SK-N-SH (cell line): ENCODE results near the gene MAP3K1. TPM values are rescaled to one million over a fixed set of nuclear protein-coding genes. Genes with fewer than 3 reads are reported as not detected.

Source experiments
- CTCF ChIA-PET: fragments of 300-600, 350-600 bp; formaldehyde crosslinking; extraction: SDS; loops from one replicate; lab custom pipeline; 2021; lab: Yijun Ruan, JAX
- POLR2A ChIA-PET: fragments of 350-600 bp; sonication (Branson Sonifier 250); formaldehyde crosslinking; extraction: SDS; loops from one replicate; lab custom pipeline; 2020; ENCODE audit warnings: antibody characterized with exemption, inconsistent platforms; lab: Yijun Ruan, JAX
- DNase-seq: peaks from one replicate; pipeline ENCODE4 v3.0.0; 2012
- H2AFZ ChIP-seq: fragments of 200-600 bp; sonication (generic); 2 replicates; pipeline ENCODE4 v1.8.1; 2016; ENCODE audit warnings: antibody characterized with exemption, mild to moderate bottlenecking, low read depth
- H3F3A ChIP-seq: fragments of 200-600 bp; sonication (generic); replicated peaks from 2 replicates; pipeline ENCODE3; 2016; ENCODE audit warnings: antibody characterized with exemption, mild to moderate bottlenecking; ENCODE audit not compliant: insufficient read depth
- H3K27ac ChIP-seq, 2 experiments: fragments of 200-500 bp in 1 of 2; fragments of 200-600 bp in 1 of 2; sonication (Bioruptor generic) in 1 of 2; sonication (generic), shearing (Covaris generic) in 1 of 2; 2 replicates each; pipeline versions ENCODE4 v1.5.1 to v1.6.1; 2014 to 2016; ENCODE audit warnings: low read depth in 2 of 2, inconsistent platforms in 1 of 2, low read length in 1 of 2, mild to moderate bottlenecking in 1 of 2, mixed read lengths in 1 of 2
- H3K27me3 ChIP-seq: fragments of 200-600 bp; sonication (generic), shearing (Covaris generic); 2 replicates; pipeline ENCODE4 v1.6.1; 2016; ENCODE audit warnings: mixed run types; ENCODE audit not compliant: insufficient read depth
- H3K36me3 ChIP-seq, 2 experiments: fragments of 200-500 bp in 1 of 2; fragments of 200-600 bp in 1 of 2; sonication (Bioruptor generic) in 1 of 2; sonication (generic) in 1 of 2; replicated peaks in 1 of 2; 2 replicates each; pipeline versions ENCODE3 to v1.5.1; 2014 to 2016; ENCODE audit warnings: low read length in 1 of 2, mild to moderate bottlenecking in 1 of 2; ENCODE audit not compliant: insufficient read depth in 2 of 2, control insufficient read depth in 1 of 2
- H3K4me1 ChIP-seq, 2 experiments: fragments of 200-500 bp in 1 of 2; fragments of 200-600 bp in 1 of 2; sonication (Bioruptor generic) in 1 of 2; sonication (generic), shearing (Covaris generic) in 1 of 2; 2 replicates each; pipeline versions ENCODE4 v1.5.1 to v1.6.1; 2014 to 2016; ENCODE audit warnings: low read depth in 1 of 2, low read length in 1 of 2, mixed run types in 1 of 2; ENCODE audit not compliant: insufficient read depth in 2 of 2, control insufficient read depth in 1 of 2
- H3K4me2 ChIP-seq: fragments of 200-600 bp; sonication (generic), shearing (Covaris generic); 2 replicates; pipeline ENCODE4 v1.6.1; 2017; ENCODE audit warnings: mixed run types
- H3K4me3 ChIP-seq, 2 experiments: fragments of 200-500 bp in 1 of 2; fragments of 200-600 bp in 1 of 2; sonication (Bioruptor generic) in 1 of 2; sonication (generic), shearing (Covaris generic) in 1 of 2; 2 replicates each; pipeline versions ENCODE4 v1.5.1 to v1.8.1; 2014 to 2016; ENCODE audit warnings: low read depth in 2 of 2, inconsistent platforms in 1 of 2, low read length in 1 of 2, mild to moderate bottlenecking in 1 of 2, mixed read lengths in 1 of 2, moderate library complexity in 1 of 2
- H3K79me2 ChIP-seq: fragments of 200-600 bp; sonication (generic); 2 replicates; pipeline ENCODE4 v1.8.1; 2017; ENCODE audit warnings: mild to moderate bottlenecking; ENCODE audit not compliant: insufficient read depth
- H3K9ac ChIP-seq: fragments of 200-600 bp; sonication (generic); 2 replicates; pipeline ENCODE4 v1.6.1; 2017; ENCODE audit warnings: mixed run types
- H3K9me2 ChIP-seq: fragments of 200-600 bp; sonication (generic); 2 replicates; pipeline ENCODE4 v1.6.1; 2017; ENCODE audit warnings: mixed run types
- H3K9me3 ChIP-seq: fragments of 200-600 bp; sonication (generic); 2 replicates; pipeline ENCODE4 v1.6.1; 2017; ENCODE audit warnings: mixed run types, mild to moderate bottlenecking, moderate library complexity
- H4K20me1 ChIP-seq: fragments of 200-600 bp; sonication (generic); 2 replicates; pipeline ENCODE4 v1.6.1; 2017; ENCODE audit warnings: mild to moderate bottlenecking, mixed run types; ENCODE audit not compliant: insufficient read depth
- CTCF ChIP-seq: fragments of 200-600 bp; sonication (generic); IDR thresholded peaks from 2 replicates; pipeline ENCODE4 v1.6.1; 2017; ENCODE audit warnings: antibody characterized with exemption, mild to moderate bottlenecking, moderate library complexity
- EP300 ChIP-seq, 2 experiments: IDR thresholded peaks; 2 replicates each; pipeline versions ENCODE4 v1.4.0 to v1.6.1; 2012; ENCODE audit warnings: borderline replicate concordance in 1 of 2, low read depth in 1 of 2, low read length in 1 of 2
- FOSL2 ChIP-seq: IDR thresholded peaks from 2 replicates; pipeline ENCODE4 v1.4.0; 2012; ENCODE audit warnings: low read depth, mild to moderate bottlenecking, moderate library complexity, borderline replicate concordance
- GATA2 ChIP-seq: sonication (generic); formaldehyde crosslinking; IDR thresholded peaks from 2 replicates; pipeline ENCODE4 v1.5.0; 2020; ENCODE audit warnings: mild to moderate bottlenecking, missing genetic modification reagents
- MAX ChIP-seq: IDR thresholded peaks from 2 replicates; pipeline ENCODE4 v1.4.0; 2012; ENCODE audit warnings: low read depth
- NRF1 ChIP-seq: IDR thresholded peaks from 2 replicates; pipeline ENCODE4 v1.6.1; 2012; ENCODE audit warnings: low read depth, mild to moderate bottlenecking, low read length
- RAD21 ChIP-seq: IDR thresholded peaks from 2 replicates; pipeline ENCODE4 v1.6.1; 2012; ENCODE audit warnings: mild to moderate bottlenecking, low read length
- RCOR1 ChIP-seq: fragments of 150-350 bp; IDR thresholded peaks from 2 replicates; pipeline ENCODE4 v1.6.1; 2017; ENCODE audit warnings: antibody characterized with exemption, low read length
- RFX5 ChIP-seq: IDR thresholded peaks from 2 replicates; pipeline ENCODE4 v1.6.1; 2012; ENCODE audit warnings: mild to moderate bottlenecking, improper control_type of control experiment, low read length
- TAF1 ChIP-seq: IDR thresholded peaks from 2 replicates; pipeline ENCODE4 v1.6.1; 2012; ENCODE audit warnings: low read depth, mild to moderate bottlenecking, low read length, moderate library complexity, borderline replicate concordance
- TCF12 ChIP-seq: IDR thresholded peaks from 2 replicates; pipeline ENCODE4 v1.4.0; 2012
- WGBS: methylation state at CpG from one replicate; pipeline ENCODE4 v1.1.6; 2017; ENCODE audit warnings: low lambda C conversion rate; 5-methylcytosine and 5-hydroxymethylcytosine counted together
- polyA plus RNA-seq, 3 experiments: library from polyadenylated mRNA; depleted of rRNA; stranded (reverse); fragments of >200 nt; gene quantifications; 2 replicates each; pipeline ENCODE4 v1.2.3, GENCODE V29; 2012
- TF ChIP-seq, protein P1 (sequence below): IDR thresholded peaks from 2 replicates; pipeline ENCODE4 v1.4.0; 2012; ENCODE audit warnings: low read depth, borderline replicate concordance

Gene MAP3K1
- polyA plus RNA-seq, 1 of the 3 experiments (the other 2 are of a cell fraction): 2.2 TPM

- Histone ChIP-seq H3K79me2 (peaks cover 98% of the 10 kb centered on the region), H3K4me1 (peaks cover 0 to 69% of the 10 kb centered on the region in 2 experiments; a peak in 3 of 4 replicates), H4K20me1 (peaks cover 89% of the 10 kb centered on the region), H3K4me2 (no peak overlapping the region), H3K9ac (no peak overlapping the region), H3K27me3 (no peaks in the 10 kb centered on the region), H3K4me3 (no peak overlapping the region), H2AFZ (no peak overlapping the region), H3K27ac (peak overlapping the region in 1 of 2 experiments; percentile 40; a peak in 2 of 4 replicates), H3K9me2 (no peaks in the 10 kb centered on the region), H3K9me3 (no peaks in the 10 kb centered on the region), H3F3A (peaks cover 6% of the 10 kb centered on the region), H3K36me3 (no peaks in the 10 kb centered on the region)
- CTCF ChIA-PET: interaction anchor here (0.7 to 3.8 kb wide), 8 partner anchors 9 to 557 kb away, joined by 3 to 17 read pairs (median 4); no protein-coding TSS in a partner anchor
- TF ChIP-seq NRF1 (no peak), RAD21 (no peak), CTCF (no peak), GATA2 (CRISPR knock-in tag) (no peak), EP300 (IDR thresholded peaks at IDR 0.05; ENCODE audit: borderline replicate concordance in 1 of 2, low read depth in 1 of 2, low read length in 1 of 2) (no peak), MAX (no peak), RFX5 (no peak), TAF1 (no peak), RCOR1 (no peak)
- TF ChIP-seq, protein P1, sequence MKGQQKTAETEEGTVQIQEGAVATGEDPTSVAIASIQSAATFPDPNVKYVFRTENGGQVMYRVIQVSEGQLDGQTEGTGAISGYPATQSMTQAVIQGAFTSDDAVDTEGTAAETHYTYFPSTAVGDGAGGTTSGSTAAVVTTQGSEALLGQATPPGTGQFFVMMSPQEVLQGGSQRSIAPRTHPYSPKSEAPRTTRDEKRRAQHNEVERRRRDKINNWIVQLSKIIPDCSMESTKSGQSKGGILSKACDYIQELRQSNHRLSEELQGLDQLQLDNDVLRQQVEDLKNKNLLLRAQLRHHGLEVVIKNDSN: no peak
- 72% methylated on average over 2 of the region's 2 CpGs for WGBS
- no peak for DNase-seq
- POLR2A ChIA-PET: interaction anchor here (1.6 kb wide), 1 partner anchor 10 kb away, joined by 6 read pairs; no protein-coding TSS in a partner anchor
Observed at GRCh38 chr5:56827924-56828323, 12.6 kb downstream of the MAP3K1 start.

DNA sequence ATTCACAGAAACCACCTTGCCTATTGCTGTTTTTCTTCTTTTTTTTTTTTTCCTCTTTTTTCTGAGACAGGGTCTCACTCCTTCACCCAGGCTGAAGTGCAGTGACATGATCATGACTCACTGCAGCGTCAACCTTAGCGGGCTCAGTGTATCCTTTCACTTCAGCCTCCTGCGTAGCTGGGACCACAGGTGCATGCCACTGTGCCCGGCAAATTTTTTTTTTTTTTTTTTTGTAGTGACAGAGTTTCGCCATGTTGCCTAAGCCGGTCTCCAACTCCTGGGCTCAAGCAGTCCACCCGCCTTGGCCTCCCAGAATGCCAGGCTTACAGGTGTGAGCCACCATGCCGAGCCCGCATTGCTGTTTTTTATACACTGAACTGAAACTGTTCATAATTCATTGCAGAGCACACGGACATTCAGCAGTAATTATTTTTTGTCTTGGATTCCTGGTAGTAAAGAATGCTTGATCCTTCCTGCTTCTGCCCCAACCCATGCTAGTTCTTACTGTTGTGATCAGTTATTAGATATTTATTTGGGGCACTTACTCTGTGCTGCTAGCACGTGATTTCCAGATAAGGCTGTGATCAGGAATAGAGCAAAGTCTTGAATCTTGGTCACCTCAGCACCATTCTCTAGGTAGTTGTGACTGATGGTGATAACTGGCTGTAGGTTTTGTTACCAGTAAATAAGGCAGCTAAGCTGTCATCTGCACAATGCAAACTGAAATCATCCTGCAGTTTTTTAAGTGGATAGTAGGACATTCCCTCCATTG lies 14.0 kb downstream of the MAP3K1 start:
- H3K27me3 ChIP-seq: no peaks in the 10 kb centered on the region
- peaks cover 98% of the 10 kb centered on the region for H3K79me2 ChIP-seq
- CTCF ChIA-PET: interaction anchor here (0.6 to 3.2 kb wide), 9 partner anchors 8 to 558 kb away, joined by 3 to 17 read pairs (median 4); no protein-coding TSS in a partner anchor
- H3K4me1 ChIP-seq: peaks cover 0 to 63% of the 10 kb centered on the region in 2 experiments; a peak in 3 of 4 replicates
- no peak overlapping the region; the same call in 1 of the 2 replicates for H3K4me2 ChIP-seq
- peak overlapping the region in 1 of 2 experiments; percentile 87; a peak in 2 of 4 replicates for H3K27ac ChIP-seq
- 68% methylated on average over 11 of the region's 11 CpGs for WGBS
- H3K9me3 ChIP-seq: no peaks in the 10 kb centered on the region
- TF ChIP-seq TCF12 (peak; percentile 11; the same call in 1 of the 2 replicates), MAX (no peak), FOSL2 (0 out of 2 replicates have a peak, but pooled peaks have one; percentile 16)
- TF ChIP-seq, all 33 proteins: peak for 2
- Histone ChIP-seq H2AFZ (no peak overlapping the region), H3K9me2 (no peaks in the 10 kb centered on the region), H3K9ac (no peak overlapping the region), H3F3A (peaks cover 6% of the 10 kb centered on the region), H3K4me3 (no peak overlapping the region; a peak in 1 of 4 replicates), H4K20me1 (peaks cover 87% of the 10 kb centered on the region), H3K36me3 (no peaks in the 10 kb centered on the region)
- no peak for DNase-seq
- POLR2A ChIA-PET: no interaction called here
